Sigmoid colon (tissue), 4 donors: Measurements from ENCODE around the gene BEST3.

ENCODE experiments used
- EP300 ChIP-seq, 4 donors: sonication (generic); formaldehyde crosslinking; IDR thresholded peaks; one replicate each; pipeline ENCODE4 v1.6.1; 2017; ENCODE audit warnings: antibody characterized with exemption in 4 of 4
- POLR2A ChIP-seq, 2 donors: fragments of 450-650 bp; IDR thresholded peaks; one replicate each; pipeline ENCODE4 v1.6.1; 2016; ENCODE audit warnings: antibody characterized with exemption in 2 of 2, mild to moderate bottlenecking in 2 of 2, moderate library complexity in 2 of 2
- POLR2AphosphoS5 ChIP-seq, 4 donors: sonication (generic); formaldehyde crosslinking; IDR thresholded peaks; one replicate each; pipeline ENCODE4 v1.6.1; 2017; ENCODE audit warnings: antibody characterized with exemption in 4 of 4
- TF ChIP-seq, protein P1 (sequence below), 4 experiments: fragments of 450-650 bp in 3 of 4; fragments of 200-600 bp in 1 of 4; IDR thresholded peaks; one replicate each; pipeline ENCODE4 v1.5.1; 2016 to 2019; ENCODE audit warnings: antibody characterized with exemption in 4 of 4, mild to moderate bottlenecking in 3 of 4, moderate library complexity in 2 of 4

DNA sequence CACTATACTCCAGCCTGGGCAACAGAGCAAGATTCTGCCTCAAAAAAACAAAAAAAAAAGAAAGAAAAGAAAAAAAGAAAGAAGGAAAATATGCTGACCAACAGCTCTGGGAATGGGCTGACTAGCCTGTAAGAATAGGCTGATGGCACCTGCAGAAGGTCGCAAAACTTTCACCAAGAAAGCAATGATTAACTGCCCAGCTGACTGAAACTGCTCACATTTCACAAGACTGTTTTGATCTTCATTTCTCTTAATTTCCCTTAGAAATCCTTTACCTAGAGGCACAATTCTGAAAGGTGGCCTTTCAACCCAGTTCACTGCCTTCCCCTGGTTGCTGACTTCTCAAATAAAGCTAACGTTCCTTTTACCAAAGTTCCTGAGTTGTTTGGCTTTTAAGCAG is 12.4 kb downstream of the BEST3 start:
- TF ChIP-seq, protein P1, sequence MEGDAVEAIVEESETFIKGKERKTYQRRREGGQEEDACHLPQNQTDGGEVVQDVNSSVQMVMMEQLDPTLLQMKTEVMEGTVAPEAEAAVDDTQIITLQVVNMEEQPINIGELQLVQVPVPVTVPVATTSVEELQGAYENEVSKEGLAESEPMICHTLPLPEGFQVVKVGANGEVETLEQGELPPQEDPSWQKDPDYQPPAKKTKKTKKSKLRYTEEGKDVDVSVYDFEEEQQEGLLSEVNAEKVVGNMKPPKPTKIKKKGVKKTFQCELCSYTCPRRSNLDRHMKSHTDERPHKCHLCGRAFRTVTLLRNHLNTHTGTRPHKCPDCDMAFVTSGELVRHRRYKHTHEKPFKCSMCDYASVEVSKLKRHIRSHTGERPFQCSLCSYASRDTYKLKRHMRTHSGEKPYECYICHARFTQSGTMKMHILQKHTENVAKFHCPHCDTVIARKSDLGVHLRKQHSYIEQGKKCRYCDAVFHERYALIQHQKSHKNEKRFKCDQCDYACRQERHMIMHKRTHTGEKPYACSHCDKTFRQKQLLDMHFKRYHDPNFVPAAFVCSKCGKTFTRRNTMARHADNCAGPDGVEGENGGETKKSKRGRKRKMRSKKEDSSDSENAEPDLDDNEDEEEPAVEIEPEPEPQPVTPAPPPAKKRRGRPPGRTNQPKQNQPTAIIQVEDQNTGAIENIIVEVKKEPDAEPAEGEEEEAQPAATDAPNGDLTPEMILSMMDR (IDR thresholded peaks at IDR 0.05): no peak
- TF ChIP-seq POLR2A (IDR thresholded peaks at IDR 0.05) (no peak), POLR2AphosphoS5 (IDR thresholded peaks at IDR 0.05) (no peak), EP300 (IDR thresholded peaks at IDR 0.05) (no peak)
